ENCODE measurements around the gene ADCY10. TPM values are rescaled to one million over a fixed set of nuclear protein-coding genes. Genes with fewer than 3 reads are reported as not detected.

The ADCY10 gene
- total and polyA plus RNA-seq, 9 of the 15 experiments (the other 6 are each of a cell fraction or from before 2014, with no cell fraction given) = 0.08 to 0.86 (median 0.22) TPM

GRCh38 chr1:167915569-167915968 is 1.6 kb upstream of the ADCY10 start:
- DNase-seq (ENCODE audit: extremely low read depth in 1 of 4, low spot score in 3 of 4) = no peak
- no peak for FAIRE-seq
- Histone ChIP-seq H4K20me1 (replicated peaks; ENCODE audit: control insufficient read depth, insufficient read depth, low read length) (no peaks in the 10 kb centered on the region), H3K4me2 (ENCODE audit: insufficient read depth, low read length) (no peak overlapping the region), H3K27me3 (ENCODE audit: control insufficient read depth in 2 of 2, insufficient read depth in 2 of 2, low read length in 2 of 2) (no peaks in the 10 kb centered on the region), H3K9me1 (ENCODE audit: control insufficient read depth, insufficient read depth, low read length) (no peaks in the 10 kb centered on the region), H3K4me3 (no peak overlapping the region), H2AFZ (ENCODE audit: low read depth, low read length) (no peak overlapping the region), H3K9me3 (replicated peaks; ENCODE audit: control insufficient read depth, insufficient read depth, low read depth, low read length) (peaks cover under 1% of the 10 kb centered on the region; the same call in 1 of the 2 replicates), H3K79me2 (ENCODE audit: control insufficient read depth, insufficient read depth, low read length) (peaks cover 22% of the 10 kb centered on the region), H3K9ac (ENCODE audit: insufficient read depth in 1 of 2, low read depth in 2 of 2, low read length in 2 of 2) (no peak overlapping the region), H3K4me1 (replicated peaks in 1 of 2; ENCODE audit: control insufficient read depth in 2 of 2, insufficient read depth in 2 of 2, low read length in 2 of 2) (peaks cover 4 to 8% of the 10 kb centered on the region in 2 experiments; a peak in 3 of 5 replicates), H3K36me3 (ENCODE audit: control insufficient read depth, insufficient read depth, low read length) (peaks cover 46% of the 10 kb centered on the region), H3K27ac (ENCODE audit: extremely low read depth, low read depth, low read length) (no peak overlapping the region)
- ATAC-seq = no peak
- in situ Hi-C loops (cut with MboI) = no loop called here
- ChIA-PET CTCF (ENCODE audit: low intra/inter-chr PET ratio) (no interaction called here), POLR2A (interaction anchor here (0.8 to 3.2 kb wide), 7 partner anchors 8 to 80 kb away, joined by 3 to 29 read pairs (median 7); no protein-coding TSS in a partner anchor)
- BruUV-seq (replicated peaks) = no TSS peak
- TF ChIP-seq ZBTB12 (CRISPR knock-in tag; IDR thresholded peaks at IDR 0.05) (no peak), POLR2A (conservative IDR thresholded peaks at IDR 0.05) (0 out of 2 replicates have a peak, but pooled peaks have one; percentile 38)
- intact Hi-C loops (cut with micrococcal nuclease) = no loop called here
- 94% methylated on average over 8 of the region's 8 CpGs for WGBS (ENCODE audit: insufficient coverage, low coverage, missing lambda C conversion rate)

GRCh38 chr1:167912294-167912693 is 1.6 kb downstream of the ADCY10 start:
- in situ Hi-C loops (cut with MboI) = no loop called here
- Histone ChIP-seq H3K9me1 (ENCODE audit: control insufficient read depth, insufficient read depth, low read length) (no peaks in the 10 kb centered on the region), H2AFZ (ENCODE audit: low read depth, low read length) (no peak overlapping the region), H3K4me2 (ENCODE audit: insufficient read depth, low read length) (no peak overlapping the region), H3K79me2 (ENCODE audit: control insufficient read depth, insufficient read depth, low read length) (peaks cover 6% of the 10 kb centered on the region; the same call in 1 of the 3 replicates), H3K27ac (ENCODE audit: extremely low read depth, low read depth, low read length) (no peak overlapping the region), H3K27me3 (ENCODE audit: control insufficient read depth in 2 of 2, insufficient read depth in 2 of 2, low read length in 2 of 2) (no peaks in the 10 kb centered on the region), H3K4me3 (no peak overlapping the region), H4K20me1 (replicated peaks; ENCODE audit: control insufficient read depth, insufficient read depth, low read length) (no peaks in the 10 kb centered on the region), H3K36me3 (ENCODE audit: control insufficient read depth, insufficient read depth, low read length) (peaks cover 22% of the 10 kb centered on the region; the same call in 2 of the 3 replicates), H3K4me1 (replicated peaks in 1 of 2; ENCODE audit: control insufficient read depth in 2 of 2, insufficient read depth in 2 of 2, low read length in 2 of 2) (peaks cover 4 to 8% of the 10 kb centered on the region in 2 experiments; a peak in 3 of 5 replicates), H3K9me3 (replicated peaks; ENCODE audit: control insufficient read depth, insufficient read depth, low read depth, low read length) (peaks cover 19% of the 10 kb centered on the region), H3K9ac (ENCODE audit: insufficient read depth in 1 of 2, low read depth in 2 of 2, low read length in 2 of 2) (no peak overlapping the region)
- 75% methylated on average over 6 of the region's 7 CpGs for WGBS (ENCODE audit: insufficient coverage, low coverage, missing lambda C conversion rate)
- no TSS peak for BruUV-seq (replicated peaks)
- no peak for ATAC-seq
- TF ChIP-seq PKNOX1 (IDR thresholded peaks at IDR 0.05) (peak; percentile 13; the same call in 1 of the 2 replicates), YY1 (IDR thresholded peaks at IDR 0.05; ENCODE audit: borderline replicate concordance in 1 of 3, control insufficient read depth in 1 of 3, extremely low read depth in 1 of 3, insufficient read depth in 3 of 3, insufficient read length in 1 of 3, insufficient replicate concordance in 2 of 3, low read depth in 1 of 3, low read length in 2 of 3) (peak in 2 of 3 experiments; percentile 21 to 79), PCBP1 (IDR thresholded peaks at IDR 0.05; ENCODE audit: low read depth, low read length, poor library complexity, severe bottlenecking) (no peak), ARID1B (IDR thresholded peaks at IDR 0.05) (no peak), ZNF764 (CRISPR knock-in tag; IDR thresholded peaks at IDR 0.05; ENCODE audit: low read depth) (no peak)
- DNase-seq (ENCODE audit: extremely low read depth in 1 of 4, low spot score in 3 of 4) = no peak
- FAIRE-seq = no peak
- CTCF ChIA-PET (ENCODE audit: low intra/inter-chr PET ratio) = no interaction called here
- intact Hi-C loops (cut with micrococcal nuclease) = no loop called here
- POLR2A ChIA-PET = no interaction called here
